C4-2B (cell line): Measurements from ENCODE around the gene FAM83F.

Experiments
- ZFX ChIP-seq: fragments of 450-650 bp; IDR thresholded peaks from 2 replicates; pipeline ENCODE4 v1.6.1; 2017
- TF ChIP-seq, protein P1 (sequence below): fragments of 450-650 bp; conservative IDR thresholded peaks from 2 replicates; pipeline ENCODE4 v1.5.1; 2017; ENCODE audit warnings: mild to moderate bottlenecking

DNA sequence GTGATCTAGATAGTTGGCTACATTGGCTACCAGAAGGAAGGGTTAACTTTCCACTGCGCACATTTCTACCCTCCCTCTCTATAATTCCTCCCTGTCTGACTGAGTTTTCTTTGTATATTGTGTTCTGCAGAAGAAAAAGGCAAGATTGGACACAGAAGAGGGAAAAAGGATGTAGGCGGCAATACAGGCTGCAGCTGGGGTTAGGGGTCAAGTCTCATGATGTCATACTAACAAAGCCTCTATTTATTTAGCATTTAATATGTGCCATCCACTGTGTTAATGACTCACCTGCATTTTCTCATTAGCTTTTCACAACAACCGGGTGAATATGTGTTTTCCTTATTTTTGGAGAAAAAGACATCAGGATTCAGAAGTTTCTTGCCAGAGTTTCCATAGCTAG lies 2.0 kb downstream of the FAM83F start:
- TF ChIP-seq, protein P1, sequence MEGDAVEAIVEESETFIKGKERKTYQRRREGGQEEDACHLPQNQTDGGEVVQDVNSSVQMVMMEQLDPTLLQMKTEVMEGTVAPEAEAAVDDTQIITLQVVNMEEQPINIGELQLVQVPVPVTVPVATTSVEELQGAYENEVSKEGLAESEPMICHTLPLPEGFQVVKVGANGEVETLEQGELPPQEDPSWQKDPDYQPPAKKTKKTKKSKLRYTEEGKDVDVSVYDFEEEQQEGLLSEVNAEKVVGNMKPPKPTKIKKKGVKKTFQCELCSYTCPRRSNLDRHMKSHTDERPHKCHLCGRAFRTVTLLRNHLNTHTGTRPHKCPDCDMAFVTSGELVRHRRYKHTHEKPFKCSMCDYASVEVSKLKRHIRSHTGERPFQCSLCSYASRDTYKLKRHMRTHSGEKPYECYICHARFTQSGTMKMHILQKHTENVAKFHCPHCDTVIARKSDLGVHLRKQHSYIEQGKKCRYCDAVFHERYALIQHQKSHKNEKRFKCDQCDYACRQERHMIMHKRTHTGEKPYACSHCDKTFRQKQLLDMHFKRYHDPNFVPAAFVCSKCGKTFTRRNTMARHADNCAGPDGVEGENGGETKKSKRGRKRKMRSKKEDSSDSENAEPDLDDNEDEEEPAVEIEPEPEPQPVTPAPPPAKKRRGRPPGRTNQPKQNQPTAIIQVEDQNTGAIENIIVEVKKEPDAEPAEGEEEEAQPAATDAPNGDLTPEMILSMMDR, result no peak
- TF ChIP-seq ZFX, result no peak
